ES-I3 (cell line): ENCODE measurements around the gene PRMT5.
A peak's percentile ranks its signal among the peaks of the same experiment; 100 is the strongest.
"Not testable (repeated sequence)": the region's sequence is repeated elsewhere in the genome, so short reads cannot be mapped to it uniquely, and the experiment has no call there.

Experiments
- H3K36me3 ChIP-seq: 2 replicates; pipeline ENCODE4 v1.6.1; 2013; ENCODE audit warnings: mild to moderate bottlenecking, low read length, control low read depth, moderate library complexity; ENCODE audit not compliant: insufficient read depth
- H3K4me1 ChIP-seq: 2 replicates; pipeline ENCODE4 v1.6.1; 2013; ENCODE audit warnings: mild to moderate bottlenecking, control low read depth, low read length; ENCODE audit not compliant: insufficient read depth
- H3K9ac ChIP-seq: 2 replicates; pipeline ENCODE4 v1.6.1; 2013; ENCODE audit warnings: low read depth, mild to moderate bottlenecking, low read length, moderate library complexity
- H3K9me3 ChIP-seq: 2 replicates; pipeline ENCODE4 v1.6.1; 2013; ENCODE audit warnings: mild to moderate bottlenecking, low read length, moderate library complexity; ENCODE audit not compliant: control insufficient read depth, insufficient read depth

Gene PRMT5

GRCh38 chr14:22918804-22919600 is 10.2 kb downstream of the PRMT5 start, which contains the start of gene RBM23:
RBM23 (minus strand) TSS chr14:22919149.
- Histone ChIP-seq H3K9ac (peak within 1 kb of the TSS; percentile 76), H3K4me1 (peaks cover 9% of the 10 kb centered on the region; the same call in 1 of the 2 replicates), H3K36me3 (peaks cover 8% of the 10 kb centered on the region; the same call in 1 of the 2 replicates), H3K9me3 (no peaks in the 10 kb centered on the region)

- Histone ChIP-seq H3K36me3 (no peaks in the 10 kb centered on the region), H3K4me1 (peaks cover 9% of the 10 kb centered on the region; the same call in 1 of the 2 replicates), H3K9ac (no peak overlapping the region), H3K9me3 (no peaks in the 10 kb centered on the region)
Observed at GRCh38 chr14:22915886-22916521, 13.2 kb downstream of the PRMT5 start.

DNA sequence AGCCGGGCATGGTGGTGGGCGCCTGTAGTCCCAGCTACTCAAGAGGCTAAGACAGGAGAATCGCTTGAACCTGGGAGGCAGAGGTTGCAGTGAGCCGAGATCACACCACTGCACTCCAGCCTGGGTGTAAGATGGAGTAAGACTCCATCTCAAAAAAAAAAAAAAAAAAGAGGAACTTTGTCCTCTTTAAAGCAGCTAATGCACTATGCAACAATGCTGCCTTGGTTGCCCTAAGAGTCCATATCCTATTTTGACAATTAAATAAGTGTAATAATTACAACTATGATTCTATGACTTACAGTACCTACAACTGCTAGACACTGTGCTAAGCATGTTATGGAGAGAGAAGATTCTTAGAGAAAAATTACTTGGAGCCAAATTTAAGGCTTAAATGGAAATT is 14.3 kb downstream of the PRMT5 start:
- H3K9me3 ChIP-seq, H3K9ac ChIP-seq, H3K4me1 ChIP-seq, H3K36me3 ChIP-seq: not testable (repeated sequence)

DNA sequence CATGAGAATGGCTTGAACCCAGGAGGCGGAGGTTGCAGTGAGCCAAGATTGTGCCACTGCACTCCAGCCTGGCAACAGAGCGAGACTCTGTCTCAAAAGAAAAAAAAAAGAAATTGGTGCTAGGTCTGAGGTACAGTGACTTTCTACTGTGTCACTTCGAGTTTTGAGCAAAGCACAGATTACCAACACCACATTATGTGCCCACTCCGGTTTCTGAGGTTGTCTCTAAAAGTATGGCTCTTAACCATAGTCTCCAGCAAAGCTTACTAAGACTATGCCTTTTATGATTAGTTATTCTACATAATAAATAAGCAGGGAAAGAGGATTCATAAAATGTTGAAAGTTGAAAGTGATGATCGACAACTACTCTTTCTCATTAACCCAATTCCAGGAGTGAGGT is 18.3 kb downstream of the PRMT5 start:
- H3K9me3 ChIP-seq: no peaks in the 10 kb centered on the region
- no peaks in the 10 kb centered on the region for H3K4me1 ChIP-seq
- H3K9ac ChIP-seq: no peak overlapping the region
- peaks cover 5% of the 10 kb centered on the region for H3K36me3 ChIP-seq

DNA sequence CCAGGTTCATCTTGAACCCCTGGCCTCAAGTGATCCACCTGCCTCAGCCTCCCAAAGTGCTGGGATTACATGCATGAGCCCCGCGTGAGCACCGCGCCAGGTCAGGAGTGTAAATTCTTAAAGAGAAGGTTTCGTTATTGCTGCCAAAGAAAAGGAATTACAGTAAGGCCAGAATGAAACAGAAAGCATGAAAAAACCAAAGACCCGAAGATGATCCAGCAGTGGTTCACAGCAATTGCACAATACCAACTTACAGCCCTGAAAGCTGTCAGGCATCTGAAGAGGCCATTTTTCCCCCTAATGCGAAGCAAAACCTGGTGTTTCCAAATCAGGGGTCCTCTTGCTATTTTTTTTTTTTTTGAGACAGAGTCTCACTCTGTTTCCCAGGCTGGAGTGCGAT is 20.6 kb downstream of the PRMT5 start:
- H3K9me3 ChIP-seq: no peaks in the 10 kb centered on the region
- peaks cover 15% of the 10 kb centered on the region for H3K36me3 ChIP-seq
- no peaks in the 10 kb centered on the region for H3K4me1 ChIP-seq
- H3K9ac ChIP-seq: no peak overlapping the region

DNA sequence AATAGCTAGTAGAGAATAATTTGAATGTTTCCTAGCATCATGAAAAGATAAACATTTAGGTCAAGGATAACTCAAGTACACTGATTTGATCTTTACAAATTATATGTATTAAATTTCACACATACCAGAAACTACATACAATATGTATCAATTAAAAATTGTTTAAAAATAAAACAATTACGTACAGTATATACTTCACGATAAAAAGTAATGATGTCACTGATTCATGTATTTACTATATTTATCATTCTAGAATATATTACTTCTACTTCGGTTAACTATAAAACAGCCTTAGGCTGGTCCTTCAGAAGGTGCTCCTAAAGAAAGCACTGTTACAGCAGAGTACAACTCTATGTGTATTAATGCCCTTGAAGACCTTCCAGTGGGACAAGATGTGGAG is 21.7 kb downstream of the PRMT5 start:
- peaks cover 15% of the 10 kb centered on the region for H3K36me3 ChIP-seq
- no peaks in the 10 kb centered on the region for H3K4me1 ChIP-seq
- no peak overlapping the region for H3K9ac ChIP-seq
- H3K9me3 ChIP-seq: no peaks in the 10 kb centered on the region

DNA sequence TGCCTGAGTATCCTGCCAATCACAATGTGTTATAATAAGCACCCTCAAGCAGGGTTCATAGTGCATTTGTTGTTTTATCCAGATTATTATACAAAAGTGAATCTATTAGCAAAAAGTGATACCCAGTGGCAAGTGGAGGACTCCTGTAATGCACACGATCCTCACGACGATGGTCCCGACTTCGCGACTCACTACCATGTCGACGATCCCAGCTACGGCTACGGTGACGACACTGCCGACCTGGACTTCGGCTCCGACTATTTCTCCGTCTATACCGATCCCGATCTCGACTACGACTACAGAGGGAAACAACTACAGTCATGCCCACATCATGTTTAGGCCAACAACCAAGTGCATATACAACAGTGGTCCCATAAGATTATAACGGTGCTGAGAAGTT is 23.1 kb downstream of the PRMT5 start:
- H3K9ac ChIP-seq: no peak overlapping the region
- no peaks in the 10 kb centered on the region for H3K9me3 ChIP-seq
- no peaks in the 10 kb centered on the region for H3K4me1 ChIP-seq
- H3K36me3 ChIP-seq: peaks cover 20% of the 10 kb centered on the region

DNA sequence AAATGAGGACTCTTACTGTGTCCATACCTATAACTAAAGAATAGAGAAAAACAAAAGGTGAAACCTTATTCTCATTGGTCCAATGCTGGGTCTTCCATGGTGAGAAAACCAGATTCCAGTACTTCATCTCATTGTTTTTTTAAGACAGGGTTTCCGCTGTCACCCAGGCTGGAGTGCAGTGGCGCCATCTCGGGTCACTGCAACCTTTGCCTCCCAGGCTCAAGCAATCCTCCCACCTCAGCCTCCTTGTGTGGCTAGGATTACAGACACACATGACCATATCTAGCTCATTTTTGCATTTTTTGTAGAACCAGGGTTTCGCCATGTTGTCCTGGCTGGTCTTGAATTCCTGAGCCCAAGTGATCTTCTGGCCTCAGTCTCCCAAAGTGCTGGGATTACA is 23.5 kb downstream of the PRMT5 start:
- Histone ChIP-seq H3K4me1 (no peaks in the 10 kb centered on the region), H3K9me3 (no peaks in the 10 kb centered on the region), H3K36me3 (peaks cover 20% of the 10 kb centered on the region), H3K9ac (no peak overlapping the region)

GRCh38 chr14:22903742-22904087 is 25.5 kb downstream of the PRMT5 start:
- Histone ChIP-seq H3K4me1 (peaks cover 6% of the 10 kb centered on the region), H3K9me3 (no peaks in the 10 kb centered on the region), H3K36me3 (peaks cover 20% of the 10 kb centered on the region), H3K9ac (no peak overlapping the region)

GRCh38 chr14:22901799-22902198 is 27.4 kb downstream of the PRMT5 start:
- H3K9me3 ChIP-seq: no peaks in the 10 kb centered on the region
- H3K36me3 ChIP-seq: peaks cover 20% of the 10 kb centered on the region
- H3K4me1 ChIP-seq: peaks cover 6% of the 10 kb centered on the region
- no peak overlapping the region for H3K9ac ChIP-seq

DNA sequence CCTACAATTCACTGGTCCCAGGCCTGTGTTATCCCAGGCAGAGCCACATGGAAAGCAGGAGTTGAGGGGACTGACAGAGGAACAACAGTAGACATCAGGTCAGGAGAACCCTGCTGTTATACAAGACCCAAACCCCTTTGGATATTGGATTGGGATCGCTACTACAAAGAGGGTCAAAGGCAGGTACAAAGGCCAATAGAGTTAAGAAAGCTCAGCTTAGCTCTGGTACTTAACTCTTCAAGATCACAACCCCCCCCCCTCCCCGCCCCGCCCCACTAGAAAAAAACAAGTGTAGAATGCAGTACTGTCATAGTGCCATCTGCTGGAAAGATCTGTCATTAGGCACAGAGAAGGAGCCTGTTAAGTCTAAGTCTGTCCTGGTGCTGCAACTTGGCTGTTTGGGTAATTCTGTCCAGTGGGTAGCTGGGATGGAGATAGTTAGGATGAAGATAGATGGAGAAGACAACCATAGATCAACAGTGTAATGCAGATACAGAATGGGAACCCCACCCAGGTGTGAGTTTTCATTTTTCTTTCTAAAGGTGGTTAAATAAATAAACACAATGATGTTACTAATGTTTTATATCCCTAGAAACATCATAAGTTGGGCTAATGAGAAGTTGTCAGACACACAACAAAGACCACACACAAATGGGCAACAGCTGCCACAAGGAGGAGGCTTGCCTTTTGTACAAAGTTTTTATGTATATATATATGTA is 28.9 kb downstream of the PRMT5 start:
- Histone ChIP-seq H3K36me3 (peaks cover 14% of the 10 kb centered on the region), H3K9ac (no peak overlapping the region), H3K9me3 (no peaks in the 10 kb centered on the region), H3K4me1 (peaks cover 6% of the 10 kb centered on the region)

- no peaks in the 10 kb centered on the region for H3K9me3 ChIP-seq
- H3K9ac ChIP-seq: no peak overlapping the region
- H3K36me3 ChIP-seq: 0 out of 2 replicates have a peak, but pooled peaks cover 5% of the 10 kb centered on the region
- peaks cover 6% of the 10 kb centered on the region for H3K4me1 ChIP-seq
Observed at GRCh38 chr14:22898302-22899090, 30.7 kb downstream of the PRMT5 start.

- 0 out of 2 replicates have a peak, but pooled peaks cover 5% of the 10 kb centered on the region for H3K36me3 ChIP-seq
- H3K9ac ChIP-seq: no peak overlapping the region
- H3K9me3 ChIP-seq: no peaks in the 10 kb centered on the region
- H3K4me1 ChIP-seq: peaks cover 6% of the 10 kb centered on the region
Observed at GRCh38 chr14:22897357-22897756, 31.8 kb downstream of the PRMT5 start.

GRCh38 chr14:22896760-22897159 is 32.4 kb downstream of the PRMT5 start:
- Histone ChIP-seq H3K4me1 (peaks cover 6% of the 10 kb centered on the region), H3K9me3 (no peaks in the 10 kb centered on the region), H3K9ac (no peak overlapping the region), H3K36me3 (0 out of 2 replicates have a peak, but pooled peaks cover 4% of the 10 kb centered on the region)
